HepG2 (cell line): Measurements from ENCODE around the gene P3H2.

Experiments used
- ATF2 ChIP-seq: sonication (generic); formaldehyde crosslinking; IDR thresholded peaks from 2 replicates; pipeline ENCODE4 v1.4.0; 2020; ENCODE audit warnings: missing genetic modification reagents
- CBX5 ChIP-seq: sonication (generic); formaldehyde crosslinking; IDR thresholded peaks from 2 replicates; pipeline ENCODE4 v1.4.0; 2020; ENCODE audit warnings: missing genetic modification reagents, borderline replicate concordance
- MAX ChIP-seq: IDR thresholded peaks from 2 replicates; pipeline ENCODE4 v1.6.1; 2012; ENCODE audit warnings: inconsistent platforms

GRCh38 chr3:190051641-190052040, 69.1 kb downstream of the P3H2 start:
- TF ChIP-seq ATF2 (CRISPR knock-in tag) = no peak
- TF ChIP-seq MAX = no peak
- no peak for TF ChIP-seq CBX5 (CRISPR knock-in tag)
